Measurements from ENCODE around the gene LIN37.

LIN37 gene

GRCh38 chr19:35783469-35784434, 35.4 kb downstream of the LIN37 start:
- H3K27ac ChIP-seq (ENCODE audit: low read length): no peak overlapping the region
- peaks cover 25% of the 10 kb centered on the region for H3K4me1 ChIP-seq (ENCODE audit: low read length)
- no peaks in the 10 kb centered on the region for H3K9me3 ChIP-seq (ENCODE audit: insufficient read depth, low read length)
- H3K79me2 ChIP-seq (ENCODE audit: low read length): no peaks in the 10 kb centered on the region
- TF ChIP-seq EZH2phosphoT487 (IDR thresholded peaks at IDR 0.05; ENCODE audit: low read depth) (no peak), CTCF (IDR thresholded peaks at IDR 0.05; ENCODE audit: low read depth, low read length) (no peak)
- peak overlapping the region; percentile 27; the same call in 1 of the 2 replicates for H3K4me2 ChIP-seq (ENCODE audit: low read length)
- H3K27me3 ChIP-seq (ENCODE audit: low read depth, low read length): no peaks in the 10 kb centered on the region
- H2AFZ ChIP-seq (ENCODE audit: low read depth, low read length): no peak overlapping the region
- H3K9ac ChIP-seq (ENCODE audit: low read length): no peak overlapping the region
- no peaks in the 10 kb centered on the region for H4K20me1 ChIP-seq (ENCODE audit: insufficient read depth, low read length)
- no peaks in the 10 kb centered on the region for H3K36me3 ChIP-seq (replicated peaks; ENCODE audit: low read depth, low read length)
- no peak overlapping the region for H3K4me3 ChIP-seq (ENCODE audit: low read length)

GRCh38 chr19:35784503-35785338, 36.3 kb downstream of the LIN37 start:
- TF ChIP-seq CTCF (IDR thresholded peaks at IDR 0.05; ENCODE audit: low read depth, low read length) (no peak), EZH2phosphoT487 (IDR thresholded peaks at IDR 0.05; ENCODE audit: low read depth) (no peak)
- no peaks in the 10 kb centered on the region for H3K9me3 ChIP-seq (ENCODE audit: insufficient read depth, low read length)

GRCh38 chr19:35785339-35785627, 36.9 kb downstream of the LIN37 start:
- no peaks in the 10 kb centered on the region for H3K27me3 ChIP-seq (ENCODE audit: low read depth, low read length)

More at GRCh38 chr19:35784503-35785338, 36.3 kb downstream of the LIN37 start:
- no peaks in the 10 kb centered on the region for H3K27me3 ChIP-seq (ENCODE audit: low read depth, low read length)
- no peak overlapping the region for H3K9ac ChIP-seq (ENCODE audit: low read length)
- H3K36me3 ChIP-seq (replicated peaks; ENCODE audit: low read depth, low read length): no peaks in the 10 kb centered on the region
- H3K27ac ChIP-seq (ENCODE audit: low read length): no peak overlapping the region
- H3K4me2 ChIP-seq (ENCODE audit: low read length): no peak overlapping the region
- H4K20me1 ChIP-seq (ENCODE audit: insufficient read depth, low read length): no peaks in the 10 kb centered on the region
- no peak overlapping the region for H2AFZ ChIP-seq (ENCODE audit: low read depth, low read length)
- H3K4me3 ChIP-seq (ENCODE audit: low read length): no peak overlapping the region
- peaks cover 16% of the 10 kb centered on the region for H3K4me1 ChIP-seq (ENCODE audit: low read length)
- no peaks in the 10 kb centered on the region for H3K79me2 ChIP-seq (ENCODE audit: low read length)

More at GRCh38 chr19:35785339-35785627, 36.9 kb downstream of the LIN37 start:
- Histone ChIP-seq H3K27ac (ENCODE audit: low read length) (no peak overlapping the region), H4K20me1 (ENCODE audit: insufficient read depth, low read length) (no peaks in the 10 kb centered on the region), H3K4me2 (ENCODE audit: low read length) (no peak overlapping the region), H3K36me3 (replicated peaks; ENCODE audit: low read depth, low read length) (no peaks in the 10 kb centered on the region), H3K4me3 (ENCODE audit: low read length) (no peak overlapping the region), H3K4me1 (ENCODE audit: low read length) (peaks cover 12% of the 10 kb centered on the region), H3K9ac (ENCODE audit: low read length) (no peak overlapping the region), H2AFZ (ENCODE audit: low read depth, low read length) (no peak overlapping the region), H3K79me2 (ENCODE audit: low read length) (no peaks in the 10 kb centered on the region), H3K9me3 (ENCODE audit: insufficient read depth, low read length) (no peaks in the 10 kb centered on the region)
- TF ChIP-seq EZH2phosphoT487 (IDR thresholded peaks at IDR 0.05; ENCODE audit: low read depth) (no peak), CTCF (IDR thresholded peaks at IDR 0.05; ENCODE audit: low read depth, low read length) (no peak)
